ENCODE data around the gene EGLN1.
"Not testable (repeated sequence)": the region's sequence is repeated elsewhere in the genome, so short reads cannot be mapped to it uniquely, and the experiment has no call there.

Gene EGLN1

DNA sequence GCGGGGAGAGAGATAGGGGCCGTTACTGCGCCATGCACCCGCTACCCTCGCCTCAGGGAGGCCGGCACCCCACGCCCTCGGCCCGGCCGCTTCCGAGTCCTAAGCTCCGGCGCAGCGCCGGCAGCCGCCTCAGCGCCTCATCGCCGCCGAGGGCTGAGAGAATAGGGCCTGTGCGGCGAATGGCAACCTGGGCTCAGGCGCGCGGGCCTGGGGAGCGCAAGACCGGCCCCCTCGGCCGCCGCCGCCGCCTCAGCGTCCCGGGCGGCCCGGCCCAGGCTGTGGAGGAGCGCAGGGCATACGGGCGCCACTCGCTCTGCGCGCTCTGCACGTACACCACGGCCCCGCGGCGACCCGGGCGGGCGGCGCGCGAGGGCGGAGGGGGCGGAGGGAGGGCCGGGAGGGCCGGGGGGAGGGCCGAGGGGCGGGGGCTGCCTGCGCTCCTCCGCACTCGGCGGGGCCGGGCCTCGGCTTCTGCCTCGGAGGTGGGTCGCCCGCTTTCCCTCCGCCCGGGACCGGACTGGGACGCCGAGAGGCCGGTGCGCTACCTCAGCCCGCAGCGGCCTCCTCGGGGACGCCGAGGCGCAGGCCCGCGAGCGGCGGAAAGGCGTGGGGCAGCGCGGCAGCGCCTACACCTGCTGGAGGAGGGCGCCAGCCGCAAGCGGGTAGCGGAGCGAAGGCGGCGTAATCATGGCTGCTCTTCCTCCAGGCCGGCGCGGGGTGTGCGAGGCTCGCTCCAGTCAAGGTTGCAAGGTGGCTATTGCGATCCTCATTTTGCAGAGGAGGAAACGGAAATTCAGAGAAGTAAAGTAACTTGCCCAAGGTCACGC, at the start of gene EGLN1:
Gene EGLN1, minus strand, starts transcription at position 317 of the 827 bp plus-strand sequence. CDS start 399 bp downstream, outside the sequence.
- DNase-seq (ENCODE audit: low spot score) = peak; percentile 52

DNA sequence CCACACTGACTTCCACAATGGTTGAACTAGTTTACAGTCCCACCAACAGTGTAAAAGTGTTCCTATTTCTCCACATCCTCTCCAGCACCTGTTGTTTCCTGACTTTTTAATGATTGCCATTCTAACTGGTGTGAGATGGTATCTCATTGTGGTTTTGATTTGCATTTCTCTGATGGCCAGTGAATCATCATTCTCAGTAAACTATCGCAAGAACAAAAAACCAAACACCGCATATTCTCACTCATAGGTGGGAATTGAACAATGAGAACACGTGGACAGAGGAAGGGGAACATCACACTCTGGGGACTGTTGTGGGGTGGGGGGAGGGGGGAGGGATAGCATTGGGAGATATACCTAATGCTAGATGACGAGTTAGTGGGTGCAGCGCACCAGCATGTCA, 49.4 kb upstream of the EGLN1 start:
- not testable (repeated sequence) for DNase-seq (ENCODE audit: low spot score)

DNA sequence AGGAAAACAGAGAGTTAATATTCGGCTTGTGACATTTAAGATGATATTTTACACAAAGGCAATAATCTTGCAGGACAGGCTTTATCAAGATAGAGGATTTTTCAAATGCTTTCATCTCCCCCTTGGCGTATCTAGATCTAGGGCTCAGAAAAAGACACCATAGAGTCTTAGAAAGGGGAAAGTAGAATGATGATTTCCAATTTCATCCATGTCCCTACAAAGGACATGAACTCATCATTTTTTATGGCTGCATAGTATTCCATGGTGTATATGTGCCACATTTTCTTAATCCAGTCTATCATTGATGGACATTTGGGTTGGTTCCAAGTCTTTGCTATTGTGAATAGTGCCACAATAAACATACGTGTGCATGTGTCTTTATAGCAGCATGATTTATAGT, 48.9 kb upstream of the EGLN1 start:
- DNase-seq (ENCODE audit: low spot score) = not testable (repeated sequence)

DNA sequence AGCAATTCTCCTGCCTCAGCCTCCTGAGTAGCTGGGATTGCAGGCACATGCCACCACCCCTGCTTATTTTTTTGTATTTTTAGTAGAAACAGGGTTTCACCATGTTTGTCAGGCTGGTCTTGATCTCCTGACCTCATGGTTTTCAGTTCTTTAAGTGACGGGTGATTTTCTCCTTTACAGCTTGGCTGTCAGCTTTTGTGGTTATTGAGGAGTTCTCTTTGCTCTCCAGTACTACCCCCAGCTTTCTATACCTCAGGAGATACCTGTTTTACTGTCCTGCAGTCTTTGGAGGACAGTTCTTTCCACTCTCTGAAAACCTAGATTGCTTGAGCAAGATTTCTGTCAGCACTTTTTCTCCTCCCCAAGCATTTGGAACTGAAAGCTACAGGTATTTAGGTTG, 45.9 kb upstream of the EGLN1 start:
- DNase-seq (ENCODE audit: low spot score) = no peak

DNA sequence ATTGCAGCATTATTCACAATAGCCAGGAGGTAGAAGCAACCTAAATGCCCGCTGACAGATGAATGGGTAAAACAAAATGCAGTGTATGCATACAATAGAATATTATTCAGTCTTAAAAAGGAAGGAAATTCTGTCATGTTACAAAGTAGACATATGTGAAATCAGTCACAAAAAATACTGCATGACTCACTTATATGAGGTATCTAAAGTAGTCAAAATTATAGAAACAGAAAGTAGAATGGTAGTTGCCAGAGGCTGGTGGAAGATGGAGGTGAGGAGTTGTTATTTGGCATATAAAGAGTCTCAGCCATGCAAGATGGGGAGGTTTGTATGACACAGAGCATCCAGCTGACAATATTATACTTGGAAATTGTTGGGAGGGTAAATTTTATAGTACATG, 43.0 kb upstream of the EGLN1 start:
- no peak for DNase-seq (ENCODE audit: low spot score)

DNA sequence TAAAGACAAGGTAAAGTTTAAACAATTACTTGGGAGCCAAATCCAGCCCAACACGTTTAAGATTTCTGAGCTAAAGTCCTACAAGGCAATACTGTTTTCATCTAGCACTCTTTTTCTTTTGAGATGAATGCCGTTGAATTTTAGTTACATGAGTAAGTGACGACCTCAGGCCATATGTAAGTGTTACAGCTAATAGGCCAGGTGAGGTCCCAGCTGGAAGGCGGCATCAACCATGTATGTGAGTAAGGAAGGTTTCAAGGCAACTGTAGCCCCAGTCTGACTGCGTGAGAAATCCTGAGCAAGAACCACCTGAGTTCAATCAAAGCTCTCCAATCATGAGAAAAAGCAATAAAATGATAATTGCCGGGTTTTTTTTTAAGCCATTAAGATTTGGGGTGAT, 41.5 kb upstream of the EGLN1 start:
- DNase-seq (ENCODE audit: low spot score) = no peak

DNA sequence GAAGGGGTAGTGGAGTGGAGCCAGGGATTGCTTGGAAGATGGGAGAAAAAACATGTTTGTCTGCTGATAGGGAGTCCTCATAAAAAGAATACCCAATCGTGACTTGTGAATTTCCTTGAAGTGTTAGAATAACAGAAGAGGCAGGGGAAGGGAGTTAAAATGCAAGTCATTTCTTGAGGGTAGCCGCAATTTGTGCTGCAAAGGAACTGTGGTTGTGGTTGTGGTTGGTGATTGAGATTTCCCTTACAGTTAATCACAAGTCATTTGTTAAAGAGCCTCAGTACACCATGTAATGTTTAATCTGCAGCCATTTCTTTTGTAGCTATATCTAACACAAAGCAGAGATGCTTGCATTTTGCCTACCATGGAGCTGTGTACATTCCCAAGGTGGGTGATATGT, 38.5 kb upstream of the EGLN1 start:
- no peak for DNase-seq (ENCODE audit: low spot score)

GRCh38 chr1:231459438-231459837, 37.4 kb upstream of the EGLN1 start:
- not testable (repeated sequence) for DNase-seq (ENCODE audit: low spot score)

- DNase-seq (ENCODE audit: low spot score) = not testable (repeated sequence)
These were observed 35.9 kb upstream of the EGLN1 start for GRCh38 chr1:231457956-231458355.

GRCh38 chr1:231454133-231454532, 32.0 kb upstream of the EGLN1 start:
- DNase-seq (ENCODE audit: low spot score) = not testable (repeated sequence)

DNA sequence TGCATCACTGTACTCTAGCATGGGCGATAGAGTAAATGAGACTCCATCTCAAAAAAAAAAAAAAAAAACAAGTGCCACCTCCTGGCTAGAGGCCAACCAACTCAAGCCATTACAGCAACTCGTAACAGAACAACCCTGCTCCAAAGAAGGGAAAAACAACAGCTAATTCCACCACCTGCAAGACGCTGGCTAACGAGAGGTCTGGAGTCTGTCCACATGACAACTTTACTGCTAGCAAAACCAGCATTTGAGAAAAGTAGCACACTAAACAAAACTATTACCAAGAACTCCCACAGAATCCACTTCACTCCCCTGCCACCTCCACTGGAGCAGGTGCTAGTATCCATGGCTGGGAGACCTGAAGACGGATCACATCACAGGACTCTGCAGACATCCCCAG, 24.1 kb upstream of the EGLN1 start:
- no peak for DNase-seq (ENCODE audit: low spot score)

- DNase-seq (ENCODE audit: low spot score) = no peak
These were observed 22.0 kb upstream of the EGLN1 start for GRCh38 chr1:231444059-231444458.

DNA sequence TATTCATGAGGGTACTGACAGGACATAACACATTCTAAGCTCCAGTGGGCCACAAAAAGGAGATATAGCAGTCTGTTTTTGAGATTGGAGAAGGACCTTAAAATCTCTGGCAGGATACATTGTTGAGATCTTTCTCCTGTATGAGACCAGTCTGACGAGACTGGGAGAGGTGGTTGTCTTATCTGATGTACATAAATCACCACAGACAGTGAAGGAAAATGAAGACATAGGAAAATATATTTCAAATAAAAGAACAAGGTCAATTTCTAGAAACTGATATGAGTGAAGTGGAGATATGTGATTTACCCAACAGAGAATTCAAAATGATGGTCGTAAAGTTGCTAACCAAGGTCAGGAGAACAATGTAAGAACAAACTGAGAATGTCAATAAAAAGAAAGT, 21.3 kb upstream of the EGLN1 start:
- no peak for DNase-seq (ENCODE audit: low spot score)

GRCh38 chr1:231442735-231443134, 20.6 kb upstream of the EGLN1 start:
- DNase-seq (ENCODE audit: low spot score) = no peak

- DNase-seq (ENCODE audit: low spot score) = no peak
These were observed 10.9 kb upstream of the EGLN1 start for GRCh38 chr1:231432996-231433395.

- DNase-seq (ENCODE audit: low spot score) = no peak
These were observed 9.8 kb upstream of the EGLN1 start for GRCh38 chr1:231431665-231432415.

DNA sequence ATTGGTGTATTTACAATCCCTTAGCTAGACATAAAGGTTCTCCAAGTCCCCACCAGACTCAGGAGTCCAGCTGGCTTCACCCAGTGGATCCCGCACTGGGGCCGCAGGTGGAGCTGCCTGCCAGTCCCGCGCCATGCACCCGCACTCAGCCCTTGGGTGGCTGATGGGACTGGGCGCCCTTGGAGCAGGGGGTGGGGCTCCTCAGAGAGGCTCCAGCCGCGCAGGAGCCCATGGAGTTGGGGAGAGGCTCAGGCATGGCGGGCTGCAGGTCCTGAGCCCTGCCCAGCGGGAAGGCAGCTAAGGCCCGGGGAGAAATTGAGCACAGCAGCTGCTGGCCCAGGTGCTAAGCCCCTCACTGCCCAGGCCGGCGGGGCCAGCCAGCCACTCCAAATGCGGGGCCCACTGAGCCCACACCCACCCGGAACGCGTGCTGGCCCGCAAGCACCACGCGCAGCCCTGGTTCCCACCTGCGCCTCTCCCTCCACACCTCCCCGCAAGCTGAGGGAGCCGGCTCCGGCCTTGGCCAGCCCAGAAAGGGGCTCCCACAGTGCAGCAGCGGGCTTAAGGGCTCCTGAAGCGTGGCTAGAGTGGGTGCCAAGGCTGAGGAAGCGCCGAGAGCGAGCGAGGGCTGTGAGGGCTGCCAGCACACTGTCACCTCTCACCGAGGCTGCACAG, 8.7 kb upstream of the EGLN1 start:
- DNase-seq (ENCODE audit: low spot score) = not testable (repeated sequence)

GRCh38 chr1:231428377-231428776, 6.3 kb upstream of the EGLN1 start:
- DNase-seq (ENCODE audit: low spot score) = no peak

GRCh38 chr1:231424950-231425805, 3.1 kb upstream of the EGLN1 start:
- DNase-seq (ENCODE audit: low spot score) = no peak

GRCh38 chr1:231423648-231424047, 1.6 kb upstream of the EGLN1 start:
- DNase-seq (ENCODE audit: low spot score) = no peak

GRCh38 chr1:231422798-231423309, 767 bp upstream of the EGLN1 start:
- DNase-seq (ENCODE audit: low spot score) = no peak

DNA sequence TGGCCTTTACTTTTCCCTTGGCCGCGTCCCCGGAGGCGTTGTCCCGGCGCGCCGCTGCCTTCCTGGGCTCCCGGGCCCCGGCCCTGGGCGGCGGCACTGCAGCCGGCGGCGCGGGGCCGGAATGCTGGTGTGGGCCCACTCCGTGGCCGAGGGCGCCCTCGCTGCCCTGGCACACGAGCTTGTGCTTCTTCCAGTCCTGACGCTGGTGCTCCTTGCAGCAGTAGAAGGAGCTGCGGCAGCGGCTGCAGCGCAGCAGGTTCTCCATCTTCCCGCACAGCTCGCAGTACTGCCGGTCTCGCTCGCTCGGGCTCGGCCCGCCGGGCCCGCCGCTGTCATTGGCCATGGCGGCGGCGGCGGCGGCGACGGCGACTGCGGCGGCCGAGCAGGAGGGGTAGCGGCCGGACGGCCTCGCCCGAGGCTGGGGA, 529 bp downstream of the EGLN1 start:
- no peak for DNase-seq (ENCODE audit: low spot score)

Measured in COLO829 (cell line).